Neutrophil (primary cell): Measurements from ENCODE around the gene TTC12.

Source experiments
- H3K27ac ChIP-seq: fragments of 200-600 bp; sonication (generic); 2 replicates; pipeline ENCODE4 v1.5.1; 2016; ENCODE audit warnings: mild to moderate bottlenecking, moderate library complexity
- H3K27me3 ChIP-seq: fragments of 200-600 bp; sonication (generic); 2 replicates; pipeline ENCODE4 v1.6.0; 2016; ENCODE audit warnings: mild to moderate bottlenecking
- H3K36me3 ChIP-seq: fragments of 200-600 bp; sonication (generic); 2 replicates; pipeline ENCODE4 v1.5.1; 2017
- H3K4me1 ChIP-seq, 2 experiments: fragments of 200-600 bp in 1 of 2; sonication (generic) in 1 of 2; 1 replicate in 1 of 2; 2 replicates in 1 of 2; pipeline versions ENCODE4 v1.5.1 to v1.6.1; 2013 to 2016; ENCODE audit warnings: low read depth in 1 of 2, low read length in 1 of 2, mild to moderate bottlenecking in 1 of 2, moderate library complexity in 1 of 2; ENCODE audit not compliant: control insufficient read depth in 1 of 2, insufficient read depth in 1 of 2
- H3K4me3 ChIP-seq, 2 experiments: fragments of 200-600 bp in 1 of 2; sonication (generic) in 1 of 2; 1 replicate in 1 of 2; 2 replicates in 1 of 2; pipeline ENCODE4 v1.5.1; 2013 to 2016; ENCODE audit warnings: low read depth in 1 of 2, low read length in 1 of 2, mild to moderate bottlenecking in 1 of 2, moderate library complexity in 1 of 2
- H3K9me3 ChIP-seq: fragments of 200-600 bp; sonication (generic); 2 replicates; pipeline ENCODE4 v1.5.1; 2016
- CTCF ChIP-seq: fragments of 200-600 bp; sonication (generic); IDR thresholded peaks from 2 replicates; pipeline ENCODE4 v1.5.1; 2016; ENCODE audit warnings: antibody characterized with exemption

The TTC12 gene

GRCh38 chr11:113351068-113351450 lies 36.7 kb downstream of the TTC12 start:
- no peaks in the 10 kb centered on the region for H3K4me1 ChIP-seq
- H3K9me3 ChIP-seq = no peaks in the 10 kb centered on the region
- no peak for TF ChIP-seq CTCF
- no peak overlapping the region for H3K27ac ChIP-seq
- no peaks in the 10 kb centered on the region for H3K27me3 ChIP-seq
- no peaks in the 10 kb centered on the region for H3K36me3 ChIP-seq
- no peak overlapping the region for H3K4me3 ChIP-seq

- Histone ChIP-seq H3K27me3 (no peaks in the 10 kb centered on the region), H3K4me3 (no peak overlapping the region), H3K9me3 (no peaks in the 10 kb centered on the region), H3K36me3 (no peaks in the 10 kb centered on the region), H3K4me1 (no peaks in the 10 kb centered on the region), H3K27ac (no peak overlapping the region)
- no peak for TF ChIP-seq CTCF
Measured at GRCh38 chr11:113351480-113351879, 37.1 kb downstream of the TTC12 start.

- Histone ChIP-seq H3K27me3 (no peaks in the 10 kb centered on the region), H3K27ac (no peak overlapping the region), H3K9me3 (no peaks in the 10 kb centered on the region), H3K36me3 (no peaks in the 10 kb centered on the region), H3K4me1 (no peaks in the 10 kb centered on the region), H3K4me3 (no peak overlapping the region)
- TF ChIP-seq CTCF = no peak
Measured at GRCh38 chr11:113356203-113356602, 41.8 kb downstream of the TTC12 start.

- Histone ChIP-seq H3K4me1 (no peaks in the 10 kb centered on the region), H3K27ac (no peak overlapping the region), H3K4me3 (no peak overlapping the region), H3K36me3 (no peaks in the 10 kb centered on the region), H3K27me3 (peaks cover 3% of the 10 kb centered on the region), H3K9me3 (no peaks in the 10 kb centered on the region)
- no peak for TF ChIP-seq CTCF
Measured at GRCh38 chr11:113363406-113363805, 49.0 kb downstream of the TTC12 start.

- H3K9me3 ChIP-seq = no peaks in the 10 kb centered on the region
- H3K4me3 ChIP-seq = no peak overlapping the region
- H3K27me3 ChIP-seq = peaks cover 3% of the 10 kb centered on the region
- no peak overlapping the region for H3K27ac ChIP-seq
- H3K36me3 ChIP-seq = no peaks in the 10 kb centered on the region
- H3K4me1 ChIP-seq = no peaks in the 10 kb centered on the region
- TF ChIP-seq CTCF = no peak
Measured at GRCh38 chr11:113363996-113364641, 49.7 kb downstream of the TTC12 start.

GRCh38 chr11:113365895-113366294 lies 51.5 kb downstream of the TTC12 start:
- Histone ChIP-seq H3K4me3 (no peak overlapping the region), H3K27me3 (peaks cover 3% of the 10 kb centered on the region), H3K9me3 (no peaks in the 10 kb centered on the region), H3K4me1 (no peaks in the 10 kb centered on the region), H3K27ac (no peak overlapping the region), H3K36me3 (no peaks in the 10 kb centered on the region)
- TF ChIP-seq CTCF = no peak
